Urinary bladder (tissue), 4 donors: ENCODE data around the gene EIF3L. TPM values are rescaled to one million over a fixed set of nuclear protein-coding genes. Genes with fewer than 3 reads are reported as not detected.

ENCODE experiments used
- DNase-seq: peaks from one replicate; pipeline ENCODE4 v3.0.0-alpha.2; 2015; ENCODE audit errors: extremely low spot score
- H3K27ac ChIP-seq: one replicate; pipeline ENCODE4 v1.5.1; 2013; ENCODE audit warnings: low read depth, mild to moderate bottlenecking, moderate library complexity
- H3K36me3 ChIP-seq: one replicate; pipeline ENCODE4 v1.6.1; 2013; ENCODE audit warnings: mild to moderate bottlenecking, moderate library complexity; ENCODE audit not compliant: insufficient read depth
- H3K4me1 ChIP-seq: one replicate; pipeline ENCODE4 v1.6.1; 2013; ENCODE audit warnings: mild to moderate bottlenecking, moderate library complexity; ENCODE audit not compliant: insufficient read depth
- H3K4me3 ChIP-seq: one replicate; pipeline ENCODE4 v1.5.1; 2013; ENCODE audit warnings: low read depth, low read length
- WGBS: extraction: QIAGEN DNeasy Blood & Tissue Kit; methylation state at CpG from one replicate; pipeline ENCODE4 v1.1.7; 2013; 5-methylcytosine and 5-hydroxymethylcytosine counted together
- polyA plus RNA-seq: library from polyadenylated mRNA; stranded (reverse); fragments of 200-250 nt; gene quantifications from one replicate; pipeline ENCODE4 v1.2.3, GENCODE V29; 2013
- small RNA-seq: library from RNA; depleted of rRNA; stranded (forward); fragments of <200 nt; gene quantifications from one replicate; pipeline ENCODE3, GENCODE V24; 2014
- total RNA-seq: library from RNA; depleted of rRNA; stranded (reverse); fragments of >200 nt; gene quantifications from one replicate; pipeline ENCODE4 v1.2.3, GENCODE V29; 2014
- donor health status: healthy with polysubstance abuse.
- donor health status: healthy.

EIF3L gene
- total and polyA plus RNA-seq, 2 donors = 398 to 404 TPM

DNA sequence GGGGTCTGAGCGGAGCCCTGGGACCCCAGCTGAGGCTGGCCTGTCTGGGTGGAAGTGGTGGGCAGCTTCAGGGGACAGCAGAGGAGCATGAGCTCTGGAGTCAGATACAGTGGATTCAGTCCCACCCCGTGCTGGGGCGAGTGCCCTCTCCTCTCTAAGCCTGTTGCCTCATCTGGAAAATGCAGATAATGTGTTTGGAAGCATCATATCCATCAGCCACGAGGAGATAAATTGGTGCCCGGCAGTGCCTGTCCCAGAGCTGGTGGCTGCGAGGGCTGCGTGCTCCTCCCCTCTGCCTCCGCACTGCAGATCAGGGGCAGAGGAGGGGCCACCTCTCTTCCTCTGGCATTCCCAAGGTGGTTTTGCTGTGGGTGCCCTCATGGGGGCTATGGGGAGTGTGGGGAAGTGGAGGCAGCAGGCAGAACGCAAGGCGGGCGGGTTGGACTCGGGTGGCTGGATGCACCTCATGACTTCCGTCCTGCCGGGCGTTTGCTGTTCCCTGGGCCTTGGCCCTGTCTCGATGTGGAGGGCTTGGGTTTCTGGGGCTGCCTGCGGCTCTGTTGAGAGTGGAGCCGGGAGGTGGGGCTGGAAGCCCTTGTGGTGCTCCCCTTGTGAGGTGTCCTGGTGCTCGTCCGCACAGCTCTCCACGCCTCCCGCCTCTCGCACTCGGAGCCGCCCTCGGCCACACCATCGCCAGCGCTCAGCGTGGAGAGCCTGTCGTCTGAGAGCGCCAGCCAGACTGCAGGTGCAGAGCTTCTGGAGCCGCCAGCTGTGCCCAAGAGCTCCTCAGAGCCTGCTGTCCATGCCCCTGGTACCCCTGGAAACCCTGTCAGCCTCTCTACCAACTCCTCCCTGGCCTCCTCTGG is 77.8 kb downstream of the EIF3L start:
- no peak overlapping the region for H3K4me3 ChIP-seq
- 92% methylated on average over 32 of the region's 32 CpGs for WGBS
- no peak overlapping the region for H3K27ac ChIP-seq
- peaks cover 10% of the 10 kb centered on the region for H3K36me3 ChIP-seq
- H3K4me1 ChIP-seq = no peaks in the 10 kb centered on the region
- no peak for DNase-seq

DNA sequence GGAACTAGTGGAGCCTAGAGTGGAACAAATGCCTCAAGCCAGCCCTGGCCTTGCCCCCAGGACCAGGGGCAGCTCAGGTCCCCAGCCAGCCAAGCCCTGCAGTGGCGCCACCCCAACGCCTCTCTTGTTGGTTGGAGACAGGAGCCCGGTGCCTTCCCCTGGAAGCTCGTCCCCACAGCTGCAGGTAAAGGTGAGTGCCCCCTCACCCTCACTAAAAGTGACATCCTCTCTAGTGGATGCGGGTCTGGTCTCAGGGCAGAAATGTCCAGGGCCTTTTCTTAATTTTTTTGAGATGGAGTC is 78.4 kb downstream of the EIF3L start:
- no peaks in the 10 kb centered on the region for H3K4me1 ChIP-seq
- WGBS = 96% methylated on average over 5 of the region's 5 CpGs
- no peak for DNase-seq
- no peak overlapping the region for H3K4me3 ChIP-seq
- H3K27ac ChIP-seq = no peak overlapping the region
- H3K36me3 ChIP-seq = peaks cover 10% of the 10 kb centered on the region

DNA sequence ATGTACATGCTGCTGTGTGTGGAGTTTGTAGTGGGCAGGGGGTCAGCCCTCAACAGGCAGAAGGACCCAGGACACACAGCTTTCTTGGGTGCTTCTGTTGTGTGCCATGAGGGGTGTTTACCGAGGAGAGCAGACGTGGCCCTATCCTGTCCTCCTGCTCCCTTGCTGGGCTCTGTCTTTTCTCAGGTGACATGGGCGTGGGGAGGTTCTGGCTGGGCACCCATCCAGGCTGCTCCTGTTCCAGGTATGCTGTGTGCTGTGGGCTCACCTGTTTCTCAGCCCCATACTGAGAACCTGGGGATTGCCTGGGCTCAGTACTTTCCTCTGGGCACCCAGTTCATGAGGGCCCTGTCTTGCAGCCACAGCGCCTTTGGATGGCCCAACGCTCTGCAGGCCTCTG is 80.2 kb downstream of the EIF3L start:
- no peak overlapping the region for H3K4me3 ChIP-seq
- no peak for DNase-seq
- H3K4me1 ChIP-seq = no peaks in the 10 kb centered on the region
- 87% methylated on average over 5 of the region's 5 CpGs for WGBS
- no peak overlapping the region for H3K27ac ChIP-seq
- H3K36me3 ChIP-seq = peaks cover 10% of the 10 kb centered on the region

DNA sequence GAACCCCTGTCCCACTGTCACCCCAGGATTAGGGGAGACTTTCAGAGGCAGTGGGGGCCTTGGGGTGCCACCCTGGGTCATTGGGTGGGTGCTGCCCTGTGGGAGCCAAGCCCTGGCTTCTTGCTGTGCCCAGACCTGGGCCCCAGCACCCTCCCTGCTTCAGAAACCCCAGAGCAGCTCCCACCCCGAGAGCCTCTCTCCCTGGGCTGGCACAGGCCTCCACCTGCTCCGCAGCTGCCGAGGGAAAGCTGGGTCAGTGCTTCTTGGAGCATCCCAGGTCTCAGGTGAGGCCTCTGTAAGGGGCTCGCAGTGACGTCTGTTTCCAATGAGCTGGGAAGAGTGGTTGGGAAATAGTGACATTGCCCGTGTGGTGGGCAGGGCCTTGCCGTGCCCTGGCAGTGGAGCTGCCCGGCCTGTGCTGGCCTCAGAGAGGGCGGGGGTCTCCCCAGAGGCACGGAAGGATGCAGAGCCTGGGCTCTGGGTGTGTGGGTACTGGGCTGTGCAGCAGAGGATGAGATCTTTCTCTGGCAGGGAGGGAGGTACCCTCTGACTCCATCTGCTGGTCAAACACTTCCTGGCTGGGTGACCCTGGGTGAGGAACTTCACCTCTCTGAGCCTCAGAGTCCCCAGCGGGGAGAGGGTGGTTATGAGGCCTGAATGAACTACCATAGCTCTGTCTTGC is 81.2 kb downstream of the EIF3L start:
- Histone ChIP-seq H3K27ac (no peak overlapping the region), H3K4me3 (no peak overlapping the region), H3K36me3 (peaks cover 10% of the 10 kb centered on the region), H3K4me1 (no peaks in the 10 kb centered on the region)
- 66% methylated on average over 11 of the region's 11 CpGs for WGBS
- DNase-seq = no peak

DNA sequence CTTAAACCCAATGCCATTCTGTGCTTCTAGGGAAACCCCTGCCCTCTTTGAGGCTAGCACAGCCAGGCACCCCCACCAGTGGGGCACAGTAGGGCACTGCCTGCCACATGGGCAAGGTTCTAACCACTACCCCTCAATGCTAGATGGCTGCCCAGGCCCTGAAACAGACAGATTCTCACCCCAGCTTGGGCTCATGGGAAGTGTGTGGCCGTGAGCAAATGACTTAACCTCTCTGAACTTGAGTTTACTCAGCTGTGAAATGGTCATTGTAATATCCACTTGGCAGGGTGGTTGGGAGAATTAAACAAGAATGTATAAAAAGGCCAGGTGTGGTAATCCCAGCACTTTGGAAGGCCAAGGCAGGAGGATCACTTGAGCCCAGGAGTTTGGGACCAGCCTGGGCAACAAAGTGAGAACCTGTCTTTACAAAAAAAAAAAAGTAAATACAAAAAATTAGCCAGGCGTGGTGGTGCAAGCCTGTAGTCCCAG is 81.8 kb downstream of the EIF3L start:
- WGBS = 74% methylated on average over 2 of the region's 2 CpGs
- H3K4me1 ChIP-seq = no peaks in the 10 kb centered on the region

DNA sequence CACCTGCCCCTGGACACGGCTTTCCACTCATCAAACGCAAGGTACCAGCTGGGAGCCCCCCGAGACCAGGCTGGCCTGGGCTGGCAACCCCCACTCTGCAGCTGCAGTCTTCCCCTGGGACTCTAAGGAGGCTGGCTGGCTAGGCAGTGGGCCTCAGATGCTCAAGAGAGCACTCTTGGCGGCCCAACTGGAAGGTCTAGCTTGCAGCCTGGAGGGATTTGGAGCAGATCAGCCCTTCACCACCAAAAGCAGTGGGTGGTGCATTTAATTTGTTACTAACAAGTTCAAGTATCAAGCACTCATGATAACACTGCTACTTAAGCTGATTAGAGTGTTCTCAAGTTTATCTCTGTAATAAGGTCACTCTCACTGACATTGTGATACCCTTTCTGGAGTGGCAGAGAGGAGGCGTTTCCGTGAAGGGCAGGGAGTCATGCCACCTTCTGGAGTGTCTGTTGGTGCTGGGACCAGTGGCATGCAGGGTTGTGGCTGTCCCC is 82.7 kb downstream of the EIF3L start:
- WGBS = 88% methylated on average over 6 of the region's 6 CpGs
- DNase-seq = no peak
- no peaks in the 10 kb centered on the region for H3K4me1 ChIP-seq
- H3K4me3 ChIP-seq = no peak overlapping the region
- no peak overlapping the region for H3K27ac ChIP-seq
- peaks cover 5% of the 10 kb centered on the region for H3K36me3 ChIP-seq

More for the DNA sequence above, 81.8 kb downstream of the EIF3L start:
- H3K36me3 ChIP-seq = peaks cover 10% of the 10 kb centered on the region
- no peak for DNase-seq
- H3K27ac ChIP-seq = no peak overlapping the region
- no peak overlapping the region for H3K4me3 ChIP-seq

DNA sequence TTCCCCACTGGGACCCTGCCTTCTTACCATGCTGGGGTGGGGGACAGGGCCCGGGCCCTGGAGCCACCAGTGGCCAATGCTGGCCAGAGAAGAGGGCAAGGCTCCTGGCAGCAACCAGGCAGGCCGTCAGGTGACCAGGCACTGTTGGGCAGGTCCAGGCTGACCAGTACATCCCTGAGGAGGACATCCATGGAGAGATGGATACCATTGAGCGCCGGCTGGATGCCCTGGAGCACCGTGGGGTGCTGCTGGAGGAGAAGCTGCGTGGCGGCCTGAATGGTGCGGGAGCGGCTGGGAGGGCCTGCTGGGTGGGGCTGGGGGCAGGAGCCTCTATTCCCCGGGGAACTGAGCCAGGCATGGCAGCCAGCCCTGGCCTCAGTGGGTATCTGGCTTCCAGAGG is 83.2 kb downstream of the EIF3L start:
- 84% methylated on average over 10 of the region's 10 CpGs for WGBS
- no peaks in the 10 kb centered on the region for H3K4me1 ChIP-seq
- no peak overlapping the region for H3K27ac ChIP-seq
- H3K4me3 ChIP-seq = no peak overlapping the region
- DNase-seq = no peak
- H3K36me3 ChIP-seq = peaks cover 4% of the 10 kb centered on the region

DNA sequence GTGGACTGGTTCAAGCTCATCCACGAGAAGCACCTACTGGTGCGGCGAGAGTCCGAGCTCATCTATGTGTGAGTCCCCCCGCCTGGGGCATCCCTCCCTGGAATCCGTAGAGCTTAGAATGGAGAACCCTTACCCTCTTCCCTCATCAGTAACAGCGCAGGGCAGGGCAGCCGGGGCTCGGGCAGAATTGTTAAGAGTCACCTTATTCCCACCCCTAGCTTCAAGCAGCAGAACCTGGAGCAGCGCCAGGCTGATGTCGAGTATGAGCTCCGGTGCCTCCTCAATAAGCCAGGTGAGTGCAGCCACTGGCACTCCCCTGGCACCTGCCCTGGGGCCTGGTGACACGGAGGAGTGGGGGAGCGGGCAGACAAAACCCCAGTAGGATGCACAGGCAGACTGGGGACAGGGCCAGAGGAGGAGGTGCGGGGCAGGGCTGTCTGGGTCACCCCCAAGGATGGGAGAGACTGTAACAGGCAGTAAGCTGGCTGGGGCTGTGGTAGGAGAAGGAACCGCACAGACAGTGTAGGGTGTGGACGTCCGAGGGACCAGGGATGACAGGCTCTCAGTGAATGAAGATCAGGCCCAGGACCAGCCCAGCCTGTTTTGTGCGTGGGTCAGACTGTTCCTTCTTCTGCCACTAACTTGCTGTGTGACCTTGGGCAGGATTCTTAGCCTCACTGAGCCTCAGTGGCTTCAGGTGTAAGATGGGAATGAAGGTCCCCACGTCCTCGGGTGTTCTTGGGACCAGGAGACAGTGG is 83.8 kb downstream of the EIF3L start:
- H3K4me3 ChIP-seq = no peak overlapping the region
- no peaks in the 10 kb centered on the region for H3K4me1 ChIP-seq
- 66% methylated on average over 21 of the region's 21 CpGs for WGBS
- H3K27ac ChIP-seq = peak overlapping the region; percentile 19
- H3K36me3 ChIP-seq = peaks cover 4% of the 10 kb centered on the region
- DNase-seq = no peak

DNA sequence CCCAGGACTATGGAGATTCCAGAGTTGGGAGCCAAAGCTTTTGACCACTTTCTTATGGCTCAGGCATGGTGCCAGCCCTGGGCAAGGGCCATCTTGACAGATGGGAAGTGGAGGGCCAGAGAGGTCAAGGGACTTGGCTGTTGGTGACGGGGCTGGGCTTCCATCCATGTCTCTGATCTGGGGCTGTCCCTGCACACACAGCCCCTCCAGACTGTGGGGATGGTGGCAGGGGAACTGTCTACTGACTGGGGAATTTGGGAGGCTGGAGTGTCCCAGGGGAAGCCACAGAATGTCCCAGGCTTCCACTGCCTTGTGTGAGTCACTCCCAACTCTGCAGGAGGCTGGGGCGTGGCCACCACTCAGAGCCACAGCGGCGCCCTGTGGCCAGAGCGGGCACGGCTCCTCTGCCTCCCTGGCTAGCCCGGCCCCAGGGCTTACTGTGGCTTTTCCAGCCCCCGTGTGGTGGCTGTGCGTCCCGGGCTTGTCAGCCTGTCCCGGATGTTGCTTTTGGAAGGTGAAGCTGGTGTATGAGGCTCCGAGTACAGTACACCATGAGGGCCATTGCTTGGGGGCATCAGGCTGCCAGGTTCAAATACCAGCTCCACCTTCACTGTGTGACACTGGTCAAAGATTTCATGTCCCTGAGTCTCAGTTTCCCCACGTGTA is 84.6 kb downstream of the EIF3L start:
- Histone ChIP-seq H3K4me1 (no peaks in the 10 kb centered on the region), H3K36me3 (peaks cover 4% of the 10 kb centered on the region), H3K27ac (peak overlapping the region; percentile 19), H3K4me3 (no peak overlapping the region)
- 6% methylated on average over 13 of the region's 13 CpGs for WGBS
- DNase-seq = no peak

Small RNAs within 50 kb of the gene (small RNA-seq; reads per million reads assigned to genes)
- gene MIR659 = 0.83 reads per million, percentile 69 among the genes with 10 or more reads in this experiment

Other genes starting within 250 kb of the EIF3L start
- 29.3 TPM for gene GGA1, start 240.6 kb upstream of the EIF3L start, total RNA-seq
- 45.4 TPM for gene GGA1, start 240.6 kb upstream of the EIF3L start, polyA plus RNA-seq
- 10.9 TPM for gene SH3BP1, start 209.8 kb upstream of the EIF3L start, total RNA-seq
- 11.3 TPM for gene SH3BP1, start 209.8 kb upstream of the EIF3L start, polyA plus RNA-seq
- 3.2 TPM for gene PDXP, start 190.7 kb upstream of the EIF3L start, total RNA-seq
- 15.1 TPM for gene PDXP, start 190.7 kb upstream of the EIF3L start, polyA plus RNA-seq
- gene LGALS1, start 173.8 kb upstream of the EIF3L start, total RNA-seq = 1,499 TPM
- gene LGALS1, start 173.8 kb upstream of the EIF3L start, polyA plus RNA-seq = 1,781 TPM
- 8.7 TPM for gene NOL12, start 163.1 kb upstream of the EIF3L start, total RNA-seq
- 17.9 TPM for gene NOL12, start 163.1 kb upstream of the EIF3L start, polyA plus RNA-seq
- 64.2 TPM for gene TRIOBP, start 152.4 kb upstream of the EIF3L start, total RNA-seq
- 140 TPM for gene TRIOBP, start 152.4 kb upstream of the EIF3L start, polyA plus RNA-seq
- gene GCAT, start 41.5 kb upstream of the EIF3L start, total RNA-seq = 9.3 TPM
- gene GCAT, start 41.5 kb upstream of the EIF3L start, polyA plus RNA-seq = 17.0 TPM
- not detected for gene GALR3, start 26.0 kb upstream of the EIF3L start, total RNA-seq
- gene GALR3, start 26.0 kb upstream of the EIF3L start, polyA plus RNA-seq = not detected
- 8.5 TPM for gene ANKRD54, start 5.1 kb upstream of the EIF3L start, total RNA-seq
- gene ANKRD54, start 5.1 kb upstream of the EIF3L start, polyA plus RNA-seq = 26.2 TPM
- gene MICALL1, start 56.9 kb downstream of the EIF3L start, total RNA-seq = 22.7 TPM
- 69.5 TPM for gene MICALL1, start 56.9 kb downstream of the EIF3L start, polyA plus RNA-seq
- 0.26 TPM for gene C22orf23, start 104.2 kb downstream of the EIF3L start, total RNA-seq
- gene C22orf23, start 104.2 kb downstream of the EIF3L start, polyA plus RNA-seq = 0.95 TPM
- 24.7 TPM for gene POLR2F, start 104.3 kb downstream of the EIF3L start, total RNA-seq
- gene POLR2F, start 104.3 kb downstream of the EIF3L start, polyA plus RNA-seq = 126 TPM
- 4.5 TPM for gene SOX10, start 135.1 kb downstream of the EIF3L start, total RNA-seq
- 10.7 TPM for gene SOX10, start 135.1 kb downstream of the EIF3L start, polyA plus RNA-seq
- gene PICK1, start 208.0 kb downstream of the EIF3L start, total RNA-seq = 13.7 TPM
- 19.4 TPM for gene PICK1, start 208.0 kb downstream of the EIF3L start, polyA plus RNA-seq
- 0.16 TPM for gene SLC16A8, start 234.8 kb downstream of the EIF3L start, total RNA-seq
- gene SLC16A8, start 234.8 kb downstream of the EIF3L start, polyA plus RNA-seq = 0.52 TPM